ENCODE data around the gene ETV4. TPM values are rescaled to one million over a fixed set of nuclear protein-coding genes. Genes with fewer than 3 reads are reported as not detected.

Gene ETV4
- total RNA-seq, 1 donor from 2014 or later = 2.2 TPM

GRCh38 chr17:43528319-43528987 lies 17.7 kb downstream of the ETV4 start:
- H3K4me1 ChIP-seq = peaks cover 16% of the 10 kb centered on the region
- no peak overlapping the region for H3K4me3 ChIP-seq
- H3K9me3 ChIP-seq = no peaks in the 10 kb centered on the region
- H3K27ac ChIP-seq = no peak overlapping the region
- intact Hi-C loops (cut with DNase I) = no loop called here
- no peak for ATAC-seq
- H3K36me3 ChIP-seq = peaks cover 44% of the 10 kb centered on the region
- no peak for DNase-seq
- TF ChIP-seq CTCF (IDR thresholded peaks at IDR 0.05) = no peak
- no peaks in the 10 kb centered on the region for H3K27me3 ChIP-seq (ENCODE audit: low read depth)

GRCh38 chr17:43526886-43527648 lies 19.1 kb downstream of the ETV4 start:
- no peak for TF ChIP-seq CTCF (IDR thresholded peaks at IDR 0.05)
- peaks cover 58% of the 10 kb centered on the region for H3K36me3 ChIP-seq
- DNase-seq (no peak), ATAC-seq (no peak)
- no peaks in the 10 kb centered on the region for H3K9me3 ChIP-seq
- intact Hi-C loops (cut with DNase I) = no loop called here
- no peaks in the 10 kb centered on the region for H3K27me3 ChIP-seq (ENCODE audit: low read depth)
- H3K4me1 ChIP-seq = peaks cover 16% of the 10 kb centered on the region
- H3K27ac ChIP-seq = no peak overlapping the region
- H3K4me3 ChIP-seq = no peak overlapping the region

GRCh38 chr17:43524945-43525575 lies 21.1 kb downstream of the ETV4 start:
- peaks cover 78% of the 10 kb centered on the region for H3K36me3 ChIP-seq
- no peak for ATAC-seq
- H3K27me3 ChIP-seq (ENCODE audit: low read depth) = no peaks in the 10 kb centered on the region
- no peaks in the 10 kb centered on the region for H3K9me3 ChIP-seq
- H3K4me1 ChIP-seq = peaks cover 4% of the 10 kb centered on the region
- no peak overlapping the region for H3K4me3 ChIP-seq
- H3K27ac ChIP-seq = no peak overlapping the region
- intact Hi-C loops (cut with DNase I) = no loop called here
- no peak for DNase-seq
- no peak for TF ChIP-seq CTCF (IDR thresholded peaks at IDR 0.05)

GRCh38 chr17:43521389-43521788 lies 24.8 kb downstream of the ETV4 start:
- H3K4me3 ChIP-seq = no peak overlapping the region
- no peaks in the 10 kb centered on the region for H3K9me3 ChIP-seq
- H3K27ac ChIP-seq = no peak overlapping the region
- ATAC-seq = no peak
- H3K27me3 ChIP-seq (ENCODE audit: low read depth) = no peaks in the 10 kb centered on the region
- H3K36me3 ChIP-seq = peaks cover 100% of the 10 kb centered on the region
- no peaks in the 10 kb centered on the region for H3K4me1 ChIP-seq
- intact Hi-C loops (cut with DNase I) = no loop called here
- DNase-seq = no peak
- no peak for TF ChIP-seq CTCF (IDR thresholded peaks at IDR 0.05)

GRCh38 chr17:43517615-43518386 lies 28.3 kb downstream of the ETV4 start:
- ATAC-seq = no peak
- no peaks in the 10 kb centered on the region for H3K9me3 ChIP-seq
- DNase-seq = no peak
- no peak for TF ChIP-seq CTCF (IDR thresholded peaks at IDR 0.05)
- H3K27ac ChIP-seq = no peak overlapping the region
- intact Hi-C loops (cut with DNase I) = no loop called here
- H3K4me3 ChIP-seq = no peak overlapping the region
- H3K27me3 ChIP-seq (ENCODE audit: low read depth) = no peaks in the 10 kb centered on the region
- H3K4me1 ChIP-seq = peaks cover 8% of the 10 kb centered on the region
- peaks cover 100% of the 10 kb centered on the region for H3K36me3 ChIP-seq

Data from lower lobe of right lung (tissue), 2 donors.